Left hindlimb (tissue), 1 donor: ENCODE measurements around the gene ZBTB20.
"Not testable (repeated sequence)": the region's sequence is repeated elsewhere in the genome, so short reads cannot be mapped to it uniquely, and the experiment has no call there.

Experiments
- DNase-seq: peaks from one replicate; pipeline ENCODE4 v3.0.0-alpha.2; 2018

The ZBTB20 gene

DNA sequence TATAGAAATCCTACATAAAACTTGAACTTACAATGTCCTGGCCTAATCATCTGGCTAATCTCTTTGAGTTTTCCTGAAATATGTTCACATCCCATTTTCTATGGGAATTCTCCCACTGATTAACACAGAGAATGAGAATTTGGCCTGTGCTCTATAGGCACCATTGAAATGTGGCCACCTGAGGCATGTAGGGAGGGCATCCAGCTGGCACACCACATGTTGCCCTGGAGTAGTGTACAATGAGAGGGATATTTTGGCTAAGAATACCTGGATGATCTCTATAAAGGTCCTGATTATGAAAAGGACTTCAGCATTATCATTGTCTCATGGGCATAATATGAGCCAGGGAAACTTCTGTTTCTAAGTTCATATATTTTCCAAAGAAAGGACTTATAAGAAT, 324.0 kb downstream of the ZBTB20 start:
- DNase-seq: no peak

DNA sequence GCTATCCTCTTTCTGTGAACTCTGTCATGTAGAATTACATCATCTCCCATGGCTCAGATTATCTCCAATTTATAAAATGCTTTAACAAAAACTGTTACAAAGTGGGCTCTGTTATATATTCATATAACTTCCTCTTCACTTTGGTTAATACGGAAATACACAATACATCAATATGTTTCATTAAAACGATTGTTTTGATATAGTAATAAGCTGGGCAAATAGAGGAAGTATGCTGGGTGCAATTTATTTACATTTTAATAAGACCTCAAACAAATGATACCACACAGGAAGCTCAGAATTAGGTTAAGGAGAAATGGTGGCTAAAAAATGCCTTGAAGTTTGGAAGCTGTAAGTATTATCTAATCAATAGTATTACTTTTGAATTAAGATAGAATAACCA, 331.0 kb downstream of the ZBTB20 start:
- no peak for DNase-seq

- not testable (repeated sequence) for DNase-seq
Observed at GRCh38 chr3:114812541-114813238, 334.4 kb downstream of the ZBTB20 start.

DNA sequence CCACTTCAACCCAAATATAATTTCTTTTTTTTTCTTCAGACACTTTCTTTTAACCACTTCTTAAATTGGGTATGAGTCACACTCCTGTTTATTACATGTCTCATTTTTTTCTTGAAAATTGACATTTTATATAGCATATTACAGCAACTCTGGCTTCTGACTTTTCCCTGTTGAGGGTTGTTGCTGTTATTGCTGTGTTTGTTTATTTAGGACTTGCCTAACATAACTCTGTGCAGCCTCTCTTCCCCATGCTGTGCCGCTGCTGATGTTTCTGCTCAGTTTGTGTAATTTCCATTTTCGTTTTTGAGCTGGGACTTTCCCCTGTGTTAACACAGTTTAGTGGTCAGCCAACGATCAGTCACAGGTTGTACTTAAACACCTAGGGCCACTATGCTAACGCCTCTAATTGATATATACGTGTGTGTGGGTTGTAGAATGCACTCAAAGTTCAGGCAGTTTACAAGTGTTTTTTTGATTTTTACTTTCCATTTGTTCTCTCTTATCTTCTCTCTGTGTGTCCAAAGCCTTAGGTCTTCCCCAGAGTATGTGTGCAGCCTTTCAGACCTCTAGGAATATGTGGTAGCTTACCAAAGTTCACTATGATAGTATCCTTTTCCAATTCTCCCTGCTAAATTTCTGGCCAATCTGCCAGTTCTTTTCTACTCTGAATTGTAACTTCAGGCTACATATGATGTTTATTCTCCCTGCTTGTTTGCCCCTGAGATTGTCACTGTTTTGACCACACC, 337.2 kb downstream of the ZBTB20 start:
- no peak for DNase-seq

DNA sequence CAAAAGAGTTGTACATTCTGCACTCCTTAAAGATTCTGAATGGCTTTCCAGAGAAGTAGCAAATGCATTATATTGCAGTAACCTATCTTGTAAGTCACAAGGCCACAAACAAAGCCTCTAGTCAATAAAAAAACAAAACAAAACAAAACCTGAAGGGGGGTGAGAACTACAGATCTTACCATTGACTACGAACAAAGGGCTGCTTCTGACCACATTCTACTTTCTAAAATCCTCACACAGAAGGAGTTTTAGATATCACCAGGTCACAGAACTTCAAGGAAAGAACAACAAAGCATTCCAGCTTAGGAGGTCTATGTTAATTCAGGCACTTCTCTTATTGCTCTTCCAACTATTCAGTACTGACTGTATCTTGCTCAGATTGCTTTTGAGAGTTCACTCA, 343.0 kb downstream of the ZBTB20 start:
- no peak for DNase-seq

DNA sequence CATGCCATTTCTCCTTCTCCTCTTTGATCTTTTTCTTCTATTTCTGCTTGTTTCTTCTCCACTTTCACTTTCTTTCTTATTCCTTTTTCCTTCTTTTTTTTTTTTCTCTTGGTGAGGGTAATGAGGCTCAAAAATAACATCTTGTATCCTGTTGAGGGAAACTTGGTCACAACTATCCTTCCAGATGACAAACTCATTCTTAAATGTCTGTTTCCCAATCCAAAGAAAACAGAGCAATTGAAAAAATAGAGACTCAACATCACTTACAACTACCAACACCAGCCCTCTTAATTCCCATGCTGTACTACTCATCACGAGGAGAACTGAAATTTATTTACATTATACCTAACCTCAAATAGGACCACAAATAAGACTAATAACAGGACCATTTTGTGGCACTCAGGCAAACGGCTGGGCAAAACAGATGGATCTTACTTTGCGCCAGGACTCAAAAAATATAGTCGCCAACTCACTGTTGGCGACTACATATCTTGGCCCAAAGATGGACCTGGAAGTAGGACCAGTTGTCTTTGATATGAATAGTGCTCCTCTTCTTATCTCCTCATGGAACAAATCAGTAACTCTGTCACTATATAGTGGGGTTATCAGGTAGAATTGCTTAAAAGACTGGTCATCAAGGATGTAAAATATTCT, 343.9 kb downstream of the ZBTB20 start:
- DNase-seq: no peak

DNA sequence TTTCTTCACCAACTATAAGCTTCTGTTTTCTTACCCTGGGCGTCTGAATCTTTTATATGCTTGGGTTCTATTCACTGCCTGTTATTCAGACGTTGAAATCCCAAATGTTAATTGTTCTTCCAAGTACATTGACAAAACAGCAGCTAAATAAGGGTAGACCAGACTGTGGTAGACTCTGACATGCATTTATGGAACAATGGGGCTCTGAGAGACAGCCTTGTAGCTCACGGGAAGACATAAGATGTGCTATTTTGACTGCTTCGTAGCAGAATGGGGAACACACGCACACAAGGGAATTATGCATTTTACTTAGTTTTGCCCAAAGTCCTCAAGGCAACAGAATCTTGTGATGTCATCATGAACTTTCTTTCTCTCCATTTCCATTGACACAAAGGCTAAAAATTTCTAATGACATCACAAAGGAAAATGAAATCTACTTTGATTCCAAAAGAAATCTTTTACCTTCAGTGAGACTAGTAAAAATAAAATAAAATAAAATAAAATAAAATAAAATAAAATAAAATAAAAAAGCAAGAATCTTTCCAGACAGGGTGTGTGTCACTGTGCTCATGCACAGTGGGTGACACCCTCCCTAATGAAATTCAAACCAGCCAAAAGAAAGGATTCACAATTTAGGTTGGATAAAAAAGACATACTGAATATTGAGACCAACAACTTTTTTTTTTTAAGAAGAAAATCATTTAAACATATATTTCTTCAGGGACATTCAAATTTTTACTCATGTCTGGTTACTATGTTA, 346.6 kb downstream of the ZBTB20 start:
- no peak for DNase-seq

- DNase-seq: no peak
Observed at GRCh38 chr3:114799816-114800215, 347.3 kb downstream of the ZBTB20 start.

- no peak for DNase-seq
Observed at GRCh38 chr3:114796796-114797195, 350.3 kb downstream of the ZBTB20 start.

GRCh38 chr3:114794894-114795630, 352.0 kb downstream of the ZBTB20 start:
- DNase-seq: no peak

DNA sequence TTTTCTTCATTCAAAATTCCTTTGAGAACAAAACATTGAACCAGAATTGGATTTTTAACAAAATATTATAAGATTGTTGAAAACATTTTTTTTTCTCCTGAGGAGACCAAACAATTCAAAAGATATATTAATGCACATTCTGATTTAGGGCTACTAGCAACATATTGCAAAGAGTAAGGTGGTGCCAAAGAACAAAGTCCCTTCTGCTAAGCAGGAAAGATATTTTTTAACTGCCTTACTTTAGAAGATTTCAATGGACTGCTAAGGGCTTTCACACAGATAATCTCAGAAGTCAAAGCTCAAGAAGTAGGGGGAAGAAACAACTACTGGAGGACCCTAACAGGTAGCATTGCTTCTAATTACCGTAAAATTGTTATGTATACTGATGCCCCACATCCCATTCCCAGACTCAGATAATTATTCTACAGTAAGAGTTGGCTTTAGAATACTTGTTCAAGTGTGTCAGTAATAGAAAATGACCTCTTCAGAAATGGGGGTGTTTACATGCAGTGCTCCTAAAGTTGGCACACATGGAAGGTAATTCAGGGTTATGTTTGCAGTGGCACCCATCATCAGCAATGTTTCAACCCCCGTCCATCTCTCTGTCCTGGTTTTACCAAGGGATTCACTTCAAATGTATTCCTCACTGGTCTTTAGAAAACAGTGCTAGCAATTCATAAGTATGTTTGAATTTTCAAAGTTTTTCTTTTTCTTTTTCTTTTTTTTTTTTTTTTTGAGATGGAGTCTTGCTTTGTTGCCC, 354.7 kb downstream of the ZBTB20 start:
- no peak for DNase-seq

DNA sequence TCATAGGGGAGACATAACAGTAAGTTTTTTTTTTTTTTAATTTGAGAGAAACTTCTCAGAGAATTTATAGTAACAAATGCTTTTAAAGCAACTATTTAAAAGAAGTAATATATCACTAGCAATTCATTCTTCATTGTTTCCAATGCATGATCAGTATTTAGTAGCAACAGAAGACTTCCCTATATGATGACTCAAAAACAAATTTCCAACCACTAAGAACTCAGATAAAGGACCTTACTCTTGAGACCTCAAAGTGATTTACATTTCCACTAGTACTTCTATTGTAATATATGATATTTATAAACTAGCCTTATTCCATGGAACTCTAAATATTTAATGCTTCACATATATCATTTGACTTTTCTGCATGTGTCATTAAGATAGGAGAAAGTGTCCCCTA, 356.3 kb downstream of the ZBTB20 start:
- DNase-seq: no peak

- DNase-seq: no peak
Observed at GRCh38 chr3:114789803-114790202, 357.3 kb downstream of the ZBTB20 start.

GRCh38 chr3:114775395-114775794, 371.7 kb downstream of the ZBTB20 start:
- DNase-seq: no peak

DNA sequence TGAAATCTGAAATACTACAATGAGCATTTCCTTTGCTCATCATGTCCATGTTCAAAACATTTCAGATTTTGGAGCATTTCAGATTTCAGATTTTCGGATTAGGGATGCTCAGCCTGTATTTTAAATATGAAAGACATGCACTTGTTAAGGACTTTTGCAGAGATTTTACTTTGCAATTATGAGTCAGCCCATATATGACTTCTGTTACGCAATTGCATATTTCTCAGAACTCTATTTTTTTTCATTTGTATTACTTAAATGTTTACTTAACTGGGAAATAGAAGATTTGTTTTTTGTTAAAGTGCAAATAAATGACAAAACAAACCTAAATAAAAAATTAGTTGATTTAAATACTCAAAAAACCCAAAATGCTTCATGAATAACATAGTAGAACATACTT, 376.2 kb downstream of the ZBTB20 start:
- no peak for DNase-seq

DNA sequence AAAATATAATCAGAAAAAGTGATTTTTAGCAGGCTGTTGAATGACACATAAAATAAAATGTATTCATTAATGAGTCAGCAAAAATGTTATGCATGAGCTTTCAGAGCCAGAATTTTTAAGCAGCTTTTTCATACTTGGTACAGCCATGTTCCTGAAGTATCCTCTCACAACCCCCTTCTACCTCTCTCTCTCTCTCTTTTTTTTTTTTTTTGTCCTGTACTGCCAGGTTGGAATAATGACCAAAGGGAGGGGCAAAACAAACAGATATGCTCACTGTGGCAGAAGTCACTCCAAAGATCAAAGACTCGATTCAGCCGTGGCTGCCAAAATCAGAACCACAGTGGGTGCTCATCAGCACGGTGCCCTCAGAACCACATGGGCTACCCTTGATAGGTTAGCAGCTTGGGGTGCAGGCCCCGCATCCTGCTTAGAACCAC, 383.0 kb downstream of the ZBTB20 start:
- DNase-seq: no peak

DNA sequence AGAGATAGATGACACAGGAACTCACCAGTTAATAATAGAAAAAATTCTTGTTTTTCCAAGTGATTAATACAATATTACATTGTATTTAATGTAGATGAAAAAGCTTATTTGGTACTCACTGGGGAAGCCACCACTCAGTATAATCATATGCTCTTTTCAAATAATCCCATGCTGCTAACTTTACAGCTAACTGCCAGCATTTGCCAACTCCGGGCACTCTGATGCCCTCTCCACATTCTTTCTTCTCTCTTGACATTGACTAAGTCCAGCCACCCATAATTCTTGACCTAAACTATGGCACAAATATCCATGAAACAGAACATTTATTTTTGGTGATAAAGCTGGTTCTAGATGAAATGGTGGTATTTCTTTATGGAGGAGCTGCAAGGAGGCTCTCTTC, 384.9 kb downstream of the ZBTB20 start:
- no peak for DNase-seq

DNA sequence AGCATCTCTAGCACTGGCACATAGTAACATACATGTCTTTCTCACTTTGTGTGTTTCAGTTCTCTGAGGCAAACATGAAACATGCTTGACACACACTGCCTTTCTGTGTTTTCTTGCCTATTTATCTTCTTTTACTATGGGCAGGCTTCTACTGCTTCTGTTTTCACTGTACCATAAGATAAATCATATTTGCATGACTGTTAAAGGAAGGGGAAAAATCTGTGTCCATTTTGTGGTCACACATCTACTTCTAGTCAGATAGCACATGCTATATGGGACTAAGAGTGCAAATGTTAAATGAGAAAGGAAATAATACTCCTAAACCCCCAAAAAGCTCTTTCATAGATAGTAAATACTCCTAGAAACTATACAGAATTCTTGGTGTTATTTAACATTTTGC, 386.4 kb downstream of the ZBTB20 start:
- no peak for DNase-seq

DNA sequence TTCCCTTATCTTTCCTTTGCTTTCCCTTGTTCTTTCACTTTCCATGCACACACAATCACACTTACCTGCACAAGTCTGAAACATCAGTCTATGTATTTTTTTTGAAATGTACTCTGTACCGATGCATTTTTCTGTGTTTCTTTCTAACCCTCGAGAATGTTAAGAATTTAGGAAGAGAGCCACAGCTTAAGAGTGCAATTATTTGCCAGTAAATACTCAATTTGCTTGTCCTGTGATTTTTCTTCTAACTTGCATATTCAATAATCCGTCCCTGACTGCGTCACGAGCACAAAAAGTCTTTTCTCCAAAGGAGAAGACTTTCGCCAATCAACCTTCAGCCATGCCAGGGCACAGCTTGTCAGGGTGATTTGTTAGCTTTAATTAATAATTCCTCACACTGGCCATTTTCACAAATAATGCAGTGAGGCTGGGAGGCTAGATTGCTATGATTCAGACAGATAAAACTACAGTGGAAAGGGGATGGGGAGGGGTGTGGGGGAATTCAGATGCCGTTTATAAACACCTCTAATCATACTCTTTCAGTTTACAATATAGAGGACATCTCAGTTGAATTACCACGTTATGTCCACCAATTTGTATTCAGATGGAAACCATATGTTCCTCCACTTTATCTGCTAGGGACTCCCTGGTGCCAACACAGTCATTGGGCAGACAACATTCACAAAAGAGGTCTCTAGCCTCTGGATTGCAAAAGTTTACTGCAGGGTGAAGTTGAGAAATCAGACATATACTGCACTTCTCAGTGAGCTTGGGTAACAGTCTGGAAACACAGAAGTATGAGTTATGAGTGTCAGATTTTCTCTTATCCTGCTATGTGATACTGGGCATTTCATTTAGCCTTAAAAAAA, 388.0 kb downstream of the ZBTB20 start:
- no peak for DNase-seq

DNA sequence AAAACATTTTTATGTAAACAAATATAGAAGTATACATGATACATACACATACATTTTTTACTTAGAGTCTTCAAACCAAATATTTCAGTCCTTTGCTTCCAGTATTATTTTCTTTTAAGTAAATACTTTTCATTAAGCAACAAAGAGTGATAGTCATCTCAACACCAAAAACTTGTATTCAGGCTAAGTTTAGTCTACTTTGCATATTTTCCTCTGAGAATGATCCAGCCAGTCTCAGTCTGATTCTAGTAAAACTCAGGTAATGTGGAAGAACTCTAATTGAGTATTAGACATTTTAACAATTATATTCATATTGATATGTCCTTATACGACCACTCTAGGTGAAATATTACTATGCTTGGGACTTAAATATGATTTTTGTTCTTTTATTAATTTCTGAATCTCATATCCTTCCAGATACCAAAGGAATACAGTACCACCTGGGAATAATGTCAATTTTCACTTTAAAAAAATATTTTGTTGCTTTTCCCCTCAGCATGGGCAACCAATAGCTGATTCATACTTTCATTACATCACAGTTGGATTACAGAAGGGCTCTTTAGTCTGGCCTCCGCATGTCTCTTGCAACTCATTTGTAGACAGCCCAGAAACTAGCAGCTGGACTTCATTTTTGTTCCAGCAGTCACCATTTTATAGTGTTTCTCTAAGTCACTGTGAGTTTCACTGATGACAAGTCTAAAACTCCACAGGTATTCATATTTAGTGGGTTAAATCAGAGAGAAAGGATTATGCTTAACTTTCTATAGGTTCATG, 390.4 kb downstream of the ZBTB20 start:
- DNase-seq: no peak
